Central memory CD4-positive, alpha-beta T cell (primary cell): ENCODE results near the gene RANBP2.

ENCODE experiments used
- DNase-seq: peaks from one replicate; pipeline ENCODE4 v3.0.0; 2022

Gene RANBP2

DNA sequence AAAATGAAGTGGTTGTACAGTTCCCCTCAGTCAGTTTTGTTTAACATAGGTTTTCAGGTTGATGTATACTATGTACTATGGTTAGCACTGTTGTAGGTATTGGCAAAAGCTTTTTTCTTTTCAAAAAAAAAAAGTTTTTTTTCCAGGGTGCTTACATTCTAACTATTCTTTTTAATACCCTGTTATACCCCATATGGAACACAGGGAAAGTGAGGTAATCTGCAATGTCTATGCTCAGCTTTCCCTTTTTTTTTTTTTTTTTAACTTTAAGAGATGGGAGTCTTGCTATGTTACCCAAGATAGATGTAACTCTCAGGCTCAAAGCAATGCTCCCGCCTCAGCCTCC is 66.7 kb downstream of the RANBP2 start:
- no peak for DNase-seq

DNA sequence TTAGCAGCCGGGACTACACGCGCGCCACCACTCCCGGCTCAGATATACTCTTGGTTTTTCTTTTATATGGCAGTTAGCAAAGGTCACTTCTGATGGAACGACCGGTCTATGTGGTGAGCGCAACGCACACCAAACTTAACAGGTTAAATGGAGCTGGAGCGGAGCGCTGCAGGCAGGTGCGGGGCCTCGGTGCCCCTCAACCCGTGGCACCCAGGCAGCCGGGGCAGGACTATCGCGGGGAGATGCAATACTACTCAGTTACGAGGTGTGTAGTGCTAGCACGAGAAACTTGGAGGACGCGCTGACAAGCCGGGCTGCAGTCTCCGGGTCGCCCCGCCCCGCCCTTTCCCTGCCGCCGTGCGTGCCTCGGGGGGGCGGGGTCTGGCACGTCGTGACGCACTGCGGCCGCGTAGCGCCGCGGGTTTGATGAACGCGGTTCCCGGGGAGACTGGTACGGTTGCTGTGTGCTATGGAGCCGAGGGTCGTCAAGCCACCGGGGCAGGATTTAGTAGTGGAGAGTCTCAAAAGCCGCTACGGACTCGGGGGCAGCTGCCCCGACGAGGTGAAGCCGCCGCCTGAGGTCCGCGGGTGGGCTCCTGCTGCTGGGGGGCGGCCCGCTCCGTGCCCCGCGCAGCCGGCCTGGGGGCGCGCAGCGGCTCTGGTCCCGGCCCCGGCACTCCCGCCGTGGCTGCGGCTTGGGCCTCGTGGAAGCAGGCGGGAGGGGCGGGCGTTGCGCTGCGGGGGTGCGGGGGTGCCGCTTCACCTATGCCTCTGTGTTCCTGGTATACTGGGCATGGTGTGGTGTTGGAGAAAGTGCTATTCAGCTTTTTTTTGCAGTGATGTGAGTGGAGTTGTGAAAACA is 67.3 kb downstream of the RANBP2 start, which contains the start of gene CCDC138:
TSS of gene CCDC138 (plus strand) at position 418 of the 862 bp plus-strand sequence. CDS start at position 470, 52 bp downstream.
- peak; percentile 89 for DNase-seq

DNA sequence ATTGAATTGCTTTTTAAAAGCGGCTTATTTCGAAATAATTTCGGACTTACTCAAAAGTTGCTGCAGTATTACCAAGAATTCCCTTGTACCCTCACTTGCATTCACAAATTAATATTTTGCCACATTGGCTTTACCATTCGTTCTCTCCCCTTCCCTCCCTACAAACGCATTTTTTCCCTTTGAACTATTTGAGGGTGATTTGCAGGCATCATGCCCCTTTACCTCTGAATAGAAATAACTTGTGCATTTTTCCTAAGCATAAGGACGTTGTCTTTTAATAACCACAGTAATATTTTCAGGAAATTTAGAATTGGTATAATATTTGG is 67.9 kb downstream of the RANBP2 start:
- no peak for DNase-seq

DNA sequence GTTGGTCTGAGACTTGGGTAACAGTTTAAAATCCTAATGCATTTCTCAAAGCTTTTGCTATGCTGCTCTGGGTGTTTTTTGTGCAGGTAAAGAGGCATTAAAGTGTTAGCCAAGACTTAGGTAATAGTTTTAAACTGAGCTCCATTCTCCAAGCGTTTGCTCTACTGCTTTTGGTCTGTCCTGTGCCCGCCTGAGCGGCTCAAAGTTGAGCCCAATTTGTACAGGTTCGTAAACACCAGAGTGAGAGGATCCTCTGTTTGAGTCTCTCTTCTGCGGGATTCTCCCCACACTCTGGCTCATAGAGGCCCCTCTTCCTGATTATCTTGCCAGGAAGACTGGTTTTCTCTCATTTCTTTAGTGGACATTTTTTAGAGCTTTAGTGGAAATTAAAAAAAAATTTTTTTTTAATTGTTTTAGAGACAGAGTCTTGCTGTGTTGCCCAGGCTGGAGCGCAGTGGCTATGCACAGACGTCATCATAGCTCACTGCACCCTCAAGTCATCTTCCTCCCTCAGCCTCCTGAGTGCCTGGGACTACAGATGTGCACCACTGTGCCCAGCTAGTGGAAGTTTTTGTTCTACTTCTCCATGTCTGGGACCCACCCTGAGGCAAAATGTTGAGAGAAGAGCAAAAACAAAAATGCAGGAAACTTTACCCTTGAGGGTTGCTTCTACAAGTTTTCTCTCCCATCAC is 83.9 kb downstream of the RANBP2 start:
- DNase-seq, result no peak

DNA sequence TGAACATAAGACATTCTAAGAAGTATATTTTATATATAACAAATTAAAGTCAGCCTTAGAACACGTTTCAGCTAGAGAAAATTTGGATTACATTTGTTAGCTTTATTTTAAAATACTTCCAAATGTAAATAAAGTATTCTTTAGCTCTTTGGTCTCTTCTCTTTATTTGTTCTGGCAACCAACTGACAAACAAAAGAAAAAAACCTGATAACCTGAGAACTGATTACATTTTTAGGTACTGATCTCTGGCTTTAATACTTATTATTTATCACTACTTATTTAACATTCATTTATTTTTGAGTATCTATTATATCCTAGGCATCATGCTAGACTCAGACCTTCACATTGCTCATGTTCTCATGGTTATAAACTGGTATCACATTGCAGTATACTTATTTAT is 85.8 kb downstream of the RANBP2 start:
- DNase-seq, result no peak

DNA sequence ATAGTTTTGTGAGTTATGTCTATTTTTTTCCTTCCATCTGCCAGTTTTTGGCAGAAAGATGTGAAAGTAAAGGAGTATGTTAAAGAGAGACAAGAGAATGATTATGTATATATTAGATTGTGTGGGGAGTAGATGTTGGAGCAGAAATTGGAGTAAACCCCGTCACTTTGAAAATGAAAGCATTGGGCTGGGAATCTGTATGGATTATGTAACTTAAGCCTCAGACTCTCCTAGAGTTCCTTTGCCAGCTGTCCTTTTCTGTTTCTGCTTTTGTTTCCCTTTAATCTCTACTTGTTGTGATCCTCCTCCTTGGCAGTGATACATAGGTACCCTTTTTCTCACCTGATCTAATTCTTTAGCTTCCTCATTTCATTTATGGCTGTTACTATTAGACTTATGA is 86.5 kb downstream of the RANBP2 start:
- no peak for DNase-seq

DNA sequence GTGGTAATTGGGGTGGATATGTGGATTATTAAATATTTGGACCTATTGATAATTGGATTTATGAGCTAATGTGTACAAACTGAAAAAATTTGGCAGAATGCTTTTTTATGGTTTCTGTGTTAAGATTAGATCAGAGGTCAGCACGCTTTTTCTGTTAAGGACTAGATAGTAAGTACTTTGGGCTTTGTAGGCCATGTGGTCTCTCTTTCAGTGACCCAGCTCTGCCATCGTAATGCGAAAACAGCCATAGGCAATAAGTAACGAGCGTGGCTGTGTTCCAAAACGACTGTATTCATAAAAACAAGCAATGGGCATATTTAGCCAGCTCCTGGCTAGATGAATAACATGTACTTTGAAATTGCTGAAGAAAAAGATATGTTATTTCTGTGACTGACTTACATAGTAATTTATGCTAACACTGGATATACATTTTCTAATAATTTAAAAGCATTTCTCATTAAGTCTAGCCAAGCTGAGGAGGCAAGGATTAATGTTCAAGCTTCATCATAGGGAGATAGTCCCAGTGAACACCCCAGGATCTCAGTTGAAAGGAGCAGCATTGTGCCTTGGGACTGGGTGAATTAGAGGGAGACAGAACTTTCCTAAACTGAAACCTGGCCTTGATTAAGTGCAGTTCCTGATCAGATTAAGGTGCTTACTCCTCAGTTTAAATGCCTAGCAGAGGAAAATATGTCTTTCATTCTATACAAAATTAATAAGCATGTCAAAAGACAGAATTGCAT is 87.3 kb downstream of the RANBP2 start:
- no peak for DNase-seq

DNA sequence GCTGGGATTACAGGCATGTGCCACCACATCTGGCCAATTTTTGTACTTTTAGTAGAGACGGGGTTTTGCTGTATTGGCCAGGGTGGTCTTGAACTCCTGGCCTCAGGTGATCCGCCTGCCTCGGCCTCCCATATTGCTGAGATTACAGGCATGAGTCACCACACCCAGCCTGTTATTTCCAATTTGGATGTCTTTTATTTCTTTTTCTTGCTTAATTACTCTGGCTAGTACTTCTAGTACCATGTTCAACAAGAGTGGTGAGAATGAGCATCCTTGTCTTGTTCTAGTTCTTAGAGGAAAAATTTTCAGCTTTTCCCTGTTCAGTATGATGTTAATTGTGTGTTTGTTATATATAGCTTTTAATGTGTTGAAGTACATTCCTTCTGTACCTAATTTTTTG is 90.7 kb downstream of the RANBP2 start:
- DNase-seq, result no peak

DNA sequence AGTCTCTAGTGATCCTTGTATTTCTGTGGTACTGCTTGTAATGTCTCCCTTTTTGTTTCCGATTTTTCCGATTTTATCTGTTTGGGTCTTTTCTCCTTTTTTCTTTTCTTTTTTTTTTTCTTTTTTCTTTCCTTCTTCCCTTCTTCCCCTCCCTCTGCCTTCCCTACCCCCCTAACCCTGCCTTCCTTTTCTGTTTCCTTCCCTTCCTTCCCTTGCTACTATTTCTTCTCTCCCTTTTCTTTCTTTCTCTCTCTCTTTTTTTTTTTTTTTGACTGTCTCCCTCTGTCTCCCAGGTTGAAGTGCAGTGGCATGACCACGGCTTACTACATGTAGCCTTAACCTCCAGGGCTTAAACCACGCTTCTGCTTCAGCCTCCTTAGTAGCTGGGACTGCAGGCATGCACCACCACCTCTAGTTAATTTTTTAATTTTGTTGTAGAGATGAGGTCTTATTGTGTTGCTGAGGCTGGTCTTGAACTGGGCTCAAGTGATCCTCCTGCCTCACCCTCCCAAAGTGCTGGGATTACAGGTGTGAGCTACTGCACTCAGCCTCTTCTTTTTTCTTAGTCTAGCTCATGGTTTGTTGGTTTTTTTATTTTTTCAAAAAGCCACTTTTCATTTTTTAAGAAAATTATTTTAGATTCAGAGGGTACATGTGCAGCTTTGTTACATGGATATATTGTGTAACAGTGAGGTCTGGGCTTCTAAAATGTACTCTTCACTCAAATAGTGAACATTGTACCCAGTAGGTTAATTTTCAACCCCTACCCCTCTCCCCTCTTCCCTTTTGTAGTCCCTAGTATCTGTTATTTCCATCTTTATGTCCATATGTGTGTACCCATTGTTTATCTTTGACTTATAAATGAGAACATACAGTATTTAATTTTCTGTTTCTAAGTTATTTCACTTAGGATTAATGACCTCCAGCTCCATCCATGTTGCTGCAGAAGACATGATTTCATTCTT is 92.0 kb downstream of the RANBP2 start:
- no peak for DNase-seq

DNA sequence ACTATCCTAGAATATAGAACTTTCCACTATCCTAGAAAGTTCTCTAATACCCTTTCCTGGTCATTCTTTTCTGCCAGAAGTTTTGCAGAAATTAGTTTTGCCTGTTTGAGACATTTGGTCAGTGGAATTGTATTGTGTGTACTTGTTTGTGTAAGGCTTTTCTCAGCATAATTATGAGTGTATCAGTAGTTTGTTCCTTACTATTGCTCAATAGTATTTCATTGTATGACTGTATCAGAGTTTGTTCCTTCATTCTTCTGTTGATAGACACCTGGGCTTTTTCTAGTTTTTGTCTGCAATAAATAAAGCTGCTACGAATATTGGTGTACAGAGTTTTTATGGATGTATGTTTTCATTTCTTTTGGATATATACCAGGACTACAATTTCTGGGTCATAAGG is 94.5 kb downstream of the RANBP2 start:
- DNase-seq, result no peak

DNA sequence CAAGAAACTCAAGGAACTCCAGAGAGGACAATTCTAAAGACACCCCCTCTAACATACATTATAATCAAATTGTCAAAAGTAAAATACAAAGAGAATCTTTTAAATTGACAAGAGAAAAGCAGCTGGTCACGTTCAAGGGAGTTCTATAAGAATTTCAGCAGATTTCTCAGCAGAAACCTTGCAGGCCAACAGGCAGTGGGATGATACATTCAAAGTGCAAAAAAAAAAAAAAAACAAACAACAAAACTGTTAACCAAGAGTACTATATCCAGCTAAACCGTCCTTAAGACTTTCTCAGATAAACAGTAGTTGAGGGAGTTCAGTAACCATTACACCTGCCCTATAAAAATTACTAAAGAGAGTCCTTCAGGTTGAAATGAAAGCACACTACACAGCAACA is 101.2 kb downstream of the RANBP2 start:
- no peak for DNase-seq

DNA sequence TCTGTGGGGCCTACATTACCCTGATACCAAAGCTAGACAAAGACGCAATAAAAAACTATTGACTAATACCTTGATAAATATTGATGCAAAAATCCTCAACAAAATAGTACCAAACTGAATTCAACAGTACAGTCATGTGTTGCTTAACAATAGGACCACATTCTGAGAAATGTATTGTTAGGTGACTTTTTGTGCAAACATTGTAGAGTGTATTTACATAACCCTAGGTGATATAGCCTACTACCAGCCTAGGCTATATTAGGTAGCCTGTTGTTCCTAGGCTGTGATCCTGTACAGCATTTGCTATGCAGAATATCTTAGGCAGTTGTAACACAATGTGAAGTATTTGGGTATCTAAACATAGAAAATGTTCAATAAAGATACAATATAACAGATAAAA is 104.0 kb downstream of the RANBP2 start:
- DNase-seq, result no peak

DNA sequence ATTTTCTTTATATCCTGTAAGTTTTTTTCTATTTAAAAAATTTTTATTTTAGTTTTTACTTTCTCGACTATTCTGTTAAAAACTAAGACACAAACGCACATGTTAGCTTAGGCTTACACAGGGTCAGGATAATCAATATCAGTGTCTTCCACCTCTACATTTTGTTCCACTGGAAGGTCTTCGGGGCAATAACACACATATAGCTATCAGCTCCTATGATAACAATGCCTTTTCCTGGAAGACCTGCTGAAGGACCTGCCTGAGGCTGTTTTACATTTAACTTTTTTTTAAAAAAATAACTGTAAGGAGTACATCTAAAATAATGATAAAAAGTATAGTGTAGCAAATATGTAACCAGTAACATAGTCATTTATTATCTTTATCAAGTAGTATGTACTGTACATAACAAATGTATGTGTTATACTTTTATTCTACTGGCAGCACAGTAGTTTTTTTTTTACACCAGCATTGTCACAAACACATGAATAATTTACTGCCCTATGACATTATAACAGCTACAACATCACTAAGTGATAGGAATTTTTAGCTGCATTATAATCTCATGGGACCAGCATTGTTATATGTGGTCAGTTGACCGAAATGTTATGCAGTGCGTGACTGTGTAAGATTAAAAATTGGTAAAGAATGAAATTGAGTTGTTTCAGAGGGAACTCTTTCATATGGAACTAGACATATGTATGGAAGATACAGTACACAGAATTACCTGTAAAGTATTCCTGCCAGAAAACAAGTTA is 105.2 kb downstream of the RANBP2 start:
- no peak for DNase-seq

DNA sequence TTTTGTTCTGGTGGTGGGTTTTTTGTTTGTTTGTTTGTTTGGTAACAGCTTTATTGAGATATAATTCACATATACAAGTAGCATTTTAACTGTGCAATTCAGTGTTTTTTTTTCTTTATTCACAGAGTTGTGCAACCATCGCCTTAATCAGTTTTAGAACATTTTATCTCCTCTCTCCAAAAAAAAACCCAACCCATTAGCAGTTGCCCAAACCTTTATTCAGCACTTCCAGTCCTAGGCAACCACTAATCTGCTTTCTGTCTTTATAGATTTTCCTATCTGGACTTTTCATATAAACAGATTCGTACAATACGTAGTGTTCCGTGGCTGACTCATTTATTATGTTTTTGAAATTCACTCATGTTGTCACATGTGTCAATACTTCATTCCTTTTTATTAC is 106.0 kb downstream of the RANBP2 start:
- DNase-seq, result no peak

DNA sequence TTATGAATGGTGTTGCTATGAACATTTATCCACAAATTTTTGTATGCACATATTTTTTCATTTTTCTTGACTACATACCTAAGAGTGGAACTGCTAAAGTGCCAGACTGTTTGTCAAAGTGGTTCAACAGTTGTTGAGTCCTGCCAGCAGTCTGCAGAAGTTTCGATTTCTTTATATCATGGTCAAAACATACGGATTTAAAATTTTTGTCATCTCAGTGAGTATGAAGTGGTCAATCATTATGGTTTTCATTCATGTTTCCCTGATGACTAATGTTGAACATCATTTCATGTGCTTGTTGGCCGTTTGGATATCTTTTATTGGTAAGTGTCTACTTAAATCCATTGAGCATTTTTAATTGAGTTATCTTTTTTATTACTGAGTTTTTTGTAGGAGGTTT is 106.5 kb downstream of the RANBP2 start:
- no peak for DNase-seq

DNA sequence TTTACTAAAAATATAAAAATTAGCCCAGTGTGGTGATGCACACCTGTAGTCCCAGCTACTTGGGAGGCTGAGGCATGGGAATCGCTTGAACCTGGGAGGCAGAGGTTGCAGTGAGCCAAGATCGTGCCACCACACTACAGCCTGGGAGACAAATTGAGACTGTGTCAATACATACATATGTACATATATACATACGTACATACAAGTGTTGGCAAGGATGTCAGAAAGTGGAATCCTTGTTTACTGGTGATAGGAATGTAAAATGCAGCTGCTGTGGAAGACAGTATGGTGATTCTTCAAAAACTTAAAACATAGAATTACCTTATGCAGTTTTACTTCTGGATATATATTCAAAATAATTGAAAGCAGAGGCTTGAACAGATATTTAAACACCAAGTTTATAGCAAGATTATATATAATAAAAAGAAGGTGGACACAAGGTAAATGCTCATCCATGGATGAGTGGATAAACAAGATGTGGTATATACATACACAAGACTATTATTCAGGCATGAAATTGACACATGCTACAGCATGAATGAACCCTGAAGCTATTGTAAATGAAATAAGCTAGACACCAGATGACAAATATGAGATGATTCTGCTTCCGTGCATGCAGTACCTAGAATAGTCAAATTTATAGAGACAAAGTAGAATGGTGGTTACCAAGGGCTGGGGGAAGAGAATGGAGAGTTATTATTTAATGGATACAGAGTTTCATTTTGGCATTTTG is 110.5 kb downstream of the RANBP2 start:
- no peak for DNase-seq

DNA sequence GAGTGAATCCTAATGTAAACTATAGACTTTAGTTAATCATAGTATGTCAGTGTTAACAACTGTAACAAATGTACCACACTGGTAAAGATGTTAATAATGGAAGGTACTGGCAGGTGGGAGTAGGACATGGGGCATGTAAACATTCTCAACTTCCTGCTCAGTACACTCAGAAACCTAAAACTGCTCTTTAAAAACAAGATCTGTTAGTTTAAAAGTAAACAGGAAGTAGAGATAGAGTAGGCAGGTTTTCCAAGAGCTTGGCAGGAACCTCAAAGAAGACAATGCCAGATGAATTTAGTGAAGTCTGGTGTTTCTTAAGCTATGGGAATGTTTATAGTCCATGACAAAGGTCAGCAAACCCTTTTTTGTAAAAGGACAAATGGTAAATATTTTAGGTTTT is 113.9 kb downstream of the RANBP2 start:
- no peak for DNase-seq

DNA sequence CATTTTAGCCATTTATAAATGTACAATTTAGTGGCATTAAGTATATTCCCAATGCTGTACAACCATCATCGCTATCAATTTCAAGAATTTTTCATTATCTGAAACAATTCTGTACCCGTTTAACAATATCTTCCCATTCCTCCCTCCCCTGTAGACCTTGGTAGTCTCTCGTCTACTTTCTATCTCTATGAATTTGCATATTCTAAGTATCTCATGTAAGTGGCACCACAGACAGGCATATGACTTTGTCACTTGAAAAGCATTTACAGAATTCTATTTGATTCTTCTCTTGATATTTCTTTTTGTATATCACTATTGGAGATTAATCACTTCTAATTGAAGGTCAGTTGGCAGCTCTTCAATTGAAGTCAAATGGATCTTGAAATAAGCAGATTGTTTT is 115.3 kb downstream of the RANBP2 start:
- DNase-seq, result no peak

DNA sequence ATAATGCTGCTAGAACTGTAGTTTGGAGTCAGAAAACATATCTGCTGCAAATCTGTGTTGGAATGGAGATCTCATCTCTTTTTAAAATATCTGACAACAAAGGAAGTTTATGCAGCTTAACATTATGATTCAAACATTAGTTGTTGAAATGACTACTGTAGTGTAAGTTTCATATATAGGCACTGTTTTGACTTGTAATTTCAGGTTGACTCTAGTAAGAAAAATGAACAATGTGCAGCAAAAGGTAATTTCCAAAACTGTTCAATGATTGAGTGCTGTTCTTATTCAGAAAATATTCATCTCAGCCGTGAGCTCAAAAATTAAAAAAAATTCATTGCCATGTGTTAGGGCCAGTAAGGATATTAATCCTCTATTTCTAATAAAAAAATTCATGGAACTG is 115.8 kb downstream of the RANBP2 start:
- DNase-seq, result no peak
